Vagina (tissue), 2 donors: ENCODE data around the gene GPD1L. TPM values are rescaled to one million over a fixed set of nuclear protein-coding genes. Genes with fewer than 3 reads are reported as not detected.

Experiments used
- DNase-seq, 2 donors: peaks; one replicate each; pipeline ENCODE4 v3.0.0-alpha.2; 2017; ENCODE audit errors: extremely low spot score in 2 of 2
- H3K27ac ChIP-seq: fragments of 200-600 bp; sonication (generic); one replicate; pipeline ENCODE4 v1.5.1; 2019
- H3K27me3 ChIP-seq: fragments of 200-600 bp; sonication (generic); one replicate; pipeline ENCODE4 v1.5.1; 2019
- H3K36me3 ChIP-seq, 2 donors: fragments of 200-600 bp; sonication (generic); one replicate each; pipeline ENCODE4 v1.5.1; 2017 to 2019
- H3K4me1 ChIP-seq: fragments of 200-600 bp; sonication (generic); one replicate; pipeline ENCODE4 v1.5.1; 2019
- H3K4me3 ChIP-seq, 2 donors: fragments of 200-600 bp; sonication (generic); 1 replicate in 1 of 2; 2 replicates in 1 of 2; pipeline ENCODE4 v1.5.1; 2016 to 2019
- H3K9me3 ChIP-seq: fragments of 200-600 bp; sonication (generic); one replicate; pipeline ENCODE4 v1.5.1; 2019
- CTCF ChIP-seq, 3 experiments: fragments of 450-650 bp in 2 of 3; fragments of 200-600 bp in 1 of 3; sonication (generic) in 1 of 3; IDR thresholded peaks; one replicate each; pipeline ENCODE4 v1.5.1; 2017 to 2019; ENCODE audit warnings: antibody characterized with exemption in 3 of 3, mild to moderate bottlenecking in 2 of 3, moderate library complexity in 2 of 3
- POLR2A ChIP-seq, 2 donors: fragments of 450-650 bp; IDR thresholded peaks; one replicate each; pipeline ENCODE4 v1.6.1; 2017; ENCODE audit warnings: antibody characterized with exemption in 2 of 2, mild to moderate bottlenecking in 2 of 2, moderate library complexity in 2 of 2
- POLR2AphosphoS5 ChIP-seq, 2 donors: sonication (generic); formaldehyde crosslinking; IDR thresholded peaks; one replicate each; pipeline ENCODE4 v1.9.0; 2017; ENCODE audit warnings: antibody characterized with exemption in 2 of 2, mild to moderate bottlenecking in 2 of 2, low read depth in 1 of 2; ENCODE audit not compliant: insufficient read depth in 1 of 2
- intact Hi-C: fragments of 100-400 bp; cut with DNase I; formaldehyde crosslinking; loops from one replicate; pipeline ENCODE4 v1.15.1; 2023
- total RNA-seq: library from RNA; depleted of rRNA; stranded (reverse); fragments of >200 nt; gene quantifications from one replicate; pipeline ENCODE4 v1.2.3, GENCODE V29; 2016

The GPD1L gene
- total RNA-seq, 1 donor from 2014 or later, result 57.5 TPM

- H3K4me1 ChIP-seq, result no peaks in the 10 kb centered on the region
- intact Hi-C loops, result no loop called here
- peaks cover 0 to 13% of the 10 kb centered on the region in 2 donors for H3K36me3 ChIP-seq
- no peak overlapping the region for H3K4me3 ChIP-seq
- H3K27ac ChIP-seq, result no peak overlapping the region
- TF ChIP-seq POLR2AphosphoS5 (IDR thresholded peaks at IDR 0.05; ENCODE audit: insufficient read depth in 1 of 2, low read depth in 1 of 2) (no peak), CTCF (IDR thresholded peaks at IDR 0.05) (no peak), POLR2A (IDR thresholded peaks at IDR 0.05) (no peak)
- no peaks in the 10 kb centered on the region for H3K27me3 ChIP-seq
- DNase-seq, result no peak
- H3K9me3 ChIP-seq, result no peaks in the 10 kb centered on the region
These were observed 54.3 kb downstream of the GPD1L start for GRCh38 chr3:32160706-32161214.

GRCh38 chr3:32165442-32165841, 59.0 kb downstream of the GPD1L start:
- no peak for TF ChIP-seq POLR2A (IDR thresholded peaks at IDR 0.05)
- no peak for TF ChIP-seq POLR2AphosphoS5 (IDR thresholded peaks at IDR 0.05; ENCODE audit: insufficient read depth in 1 of 2, low read depth in 1 of 2)
- no peak for TF ChIP-seq CTCF (IDR thresholded peaks at IDR 0.05)
- no peaks in the 10 kb centered on the region for H3K4me1 ChIP-seq
- H3K36me3 ChIP-seq, result peaks cover 0 to 31% of the 10 kb centered on the region in 2 donors
- intact Hi-C loops, result no loop called here
- H3K27ac ChIP-seq, result no peak overlapping the region
- no peaks in the 10 kb centered on the region for H3K9me3 ChIP-seq
- no peaks in the 10 kb centered on the region for H3K27me3 ChIP-seq
- no peak overlapping the region for H3K4me3 ChIP-seq
- no peak for DNase-seq

- TF ChIP-seq POLR2A (IDR thresholded peaks at IDR 0.05), result no peak
- H3K4me1 ChIP-seq, result no peaks in the 10 kb centered on the region
- H3K27me3 ChIP-seq, result no peaks in the 10 kb centered on the region
- intact Hi-C loops, result no loop called here
- peaks cover 10% of the 10 kb centered on the region for H3K9me3 ChIP-seq
- peaks cover 0 to 31% of the 10 kb centered on the region in 2 donors for H3K36me3 ChIP-seq
- H3K4me3 ChIP-seq, result no peak overlapping the region
- no peak for DNase-seq
- H3K27ac ChIP-seq, result no peak overlapping the region
These were observed 60.2 kb downstream of the GPD1L start for GRCh38 chr3:32166654-32167053.

GRCh38 chr3:32172420-32172819, 66.0 kb downstream of the GPD1L start:
- Histone ChIP-seq H3K4me3 (no peak overlapping the region), H3K36me3 (peaks cover 0 to 1% of the 10 kb centered on the region in 2 donors), H3K9me3 (peaks cover 10% of the 10 kb centered on the region), H3K27ac (no peak overlapping the region), H3K27me3 (no peaks in the 10 kb centered on the region), H3K4me1 (no peaks in the 10 kb centered on the region)
- TF ChIP-seq POLR2A (IDR thresholded peaks at IDR 0.05) (no peak), CTCF (IDR thresholded peaks at IDR 0.05) (no peak), POLR2AphosphoS5 (IDR thresholded peaks at IDR 0.05; ENCODE audit: insufficient read depth in 1 of 2, low read depth in 1 of 2) (no peak)
- intact Hi-C loops, result no loop called here
- no peak for DNase-seq

GRCh38 chr3:32175607-32176197, 69.3 kb downstream of the GPD1L start:
- no peak for DNase-seq
- Histone ChIP-seq H3K4me1 (no peaks in the 10 kb centered on the region), H3K9me3 (peaks cover 9% of the 10 kb centered on the region), H3K27ac (no peak overlapping the region), H3K36me3 (no peaks in the 10 kb centered on the region), H3K4me3 (no peak overlapping the region), H3K27me3 (no peaks in the 10 kb centered on the region)
- TF ChIP-seq POLR2AphosphoS5 (IDR thresholded peaks at IDR 0.05; ENCODE audit: insufficient read depth in 1 of 2, low read depth in 1 of 2) (no peak), CTCF (IDR thresholded peaks at IDR 0.05) (peak in 2 of 3 experiments; percentile 8 to 14)
- intact Hi-C loops, result no loop called here
